Thoracic aorta (tissue), 2 donors: ENCODE results near the gene PIK3C2G. TPM values are rescaled to one million over a fixed set of nuclear protein-coding genes. Genes with fewer than 3 reads are reported as not detected.

Experiments used
- ATAC-seq: fragments of 150-250 bp; one replicate; pipeline ENCODE4 v1.8.0; 2017; ENCODE audit warnings: low read depth; ENCODE audit not compliant: insufficient number of reproducible peaks, low FRiP score
- DNase-seq: peaks from one replicate; pipeline ENCODE4 v3.0.0-alpha.2; 2020; ENCODE audit warnings: low spot score
- H3K27ac ChIP-seq, 2 donors: fragments of 200-600 bp; sonication (generic); 1 replicate in 1 of 2; 2 replicates in 1 of 2; pipeline ENCODE4 v1.5.1; 2016; ENCODE audit warnings: mild to moderate bottlenecking in 2 of 2, moderate library complexity in 2 of 2
- H3K27me3 ChIP-seq: fragments of 200-600 bp; sonication (generic); replicated peaks from 2 replicates; pipeline ENCODE4 v1.6.0; 2016; ENCODE audit warnings: mild to moderate bottlenecking; ENCODE audit not compliant: insufficient read depth
- H3K36me3 ChIP-seq: fragments of 200-600 bp; sonication (generic); one replicate; pipeline ENCODE4 v1.5.1; 2016
- H3K4me1 ChIP-seq, 2 donors: fragments of 200-600 bp; sonication (generic); 1 replicate in 1 of 2; 2 replicates in 1 of 2; pipeline versions ENCODE4 v1.5.1 to v1.6.0; 2016; ENCODE audit warnings: low read depth in 2 of 2, mild to moderate bottlenecking in 1 of 2; ENCODE audit not compliant: control insufficient read depth in 1 of 2
- H3K4me3 ChIP-seq: fragments of 200-600 bp; sonication (generic); 2 replicates; pipeline ENCODE4 v1.5.1; 2016; ENCODE audit warnings: mild to moderate bottlenecking
- H3K9me3 ChIP-seq: fragments of 200-600 bp; sonication (generic); 2 replicates; pipeline ENCODE4 v1.5.1; 2016
- total RNA-seq, 2 donors: library from RNA; depleted of rRNA; stranded (reverse); fragments of >200 nt; gene quantifications; one replicate each; pipeline versions ENCODE4 v1.1.0 to v1.2.3, GENCODE V29; 2016
- TF ChIP-seq, protein P1 (sequence below): fragments of 200-600 bp; sonication (generic); IDR thresholded peaks from one replicate; pipeline ENCODE4 v1.5.1; 2019; ENCODE audit warnings: antibody characterized with exemption

PIK3C2G gene
- total RNA-seq, 2 donors from 2014 or later: not detected

GRCh38 chr12:18285161-18285560 is 23.8 kb downstream of the PIK3C2G start:
- H3K4me3 ChIP-seq: no peak overlapping the region
- no peaks in the 10 kb centered on the region for H3K4me1 ChIP-seq
- H3K9me3 ChIP-seq: no peaks in the 10 kb centered on the region
- H3K36me3 ChIP-seq: no peaks in the 10 kb centered on the region
- no peak overlapping the region for H3K27ac ChIP-seq
- no peak for DNase-seq
- TF ChIP-seq, protein P1, sequence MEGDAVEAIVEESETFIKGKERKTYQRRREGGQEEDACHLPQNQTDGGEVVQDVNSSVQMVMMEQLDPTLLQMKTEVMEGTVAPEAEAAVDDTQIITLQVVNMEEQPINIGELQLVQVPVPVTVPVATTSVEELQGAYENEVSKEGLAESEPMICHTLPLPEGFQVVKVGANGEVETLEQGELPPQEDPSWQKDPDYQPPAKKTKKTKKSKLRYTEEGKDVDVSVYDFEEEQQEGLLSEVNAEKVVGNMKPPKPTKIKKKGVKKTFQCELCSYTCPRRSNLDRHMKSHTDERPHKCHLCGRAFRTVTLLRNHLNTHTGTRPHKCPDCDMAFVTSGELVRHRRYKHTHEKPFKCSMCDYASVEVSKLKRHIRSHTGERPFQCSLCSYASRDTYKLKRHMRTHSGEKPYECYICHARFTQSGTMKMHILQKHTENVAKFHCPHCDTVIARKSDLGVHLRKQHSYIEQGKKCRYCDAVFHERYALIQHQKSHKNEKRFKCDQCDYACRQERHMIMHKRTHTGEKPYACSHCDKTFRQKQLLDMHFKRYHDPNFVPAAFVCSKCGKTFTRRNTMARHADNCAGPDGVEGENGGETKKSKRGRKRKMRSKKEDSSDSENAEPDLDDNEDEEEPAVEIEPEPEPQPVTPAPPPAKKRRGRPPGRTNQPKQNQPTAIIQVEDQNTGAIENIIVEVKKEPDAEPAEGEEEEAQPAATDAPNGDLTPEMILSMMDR: no peak
- no peaks in the 10 kb centered on the region for H3K27me3 ChIP-seq
- no peak for ATAC-seq

GRCh38 chr12:18290386-18290785 is 29.1 kb downstream of the PIK3C2G start:
- TF ChIP-seq, protein P1: no peak
- H3K4me3 ChIP-seq: no peak overlapping the region
- no peaks in the 10 kb centered on the region for H3K4me1 ChIP-seq
- H3K27ac ChIP-seq: no peak overlapping the region
- ATAC-seq (no peak), DNase-seq (no peak)
- no peaks in the 10 kb centered on the region for H3K36me3 ChIP-seq
- H3K27me3 ChIP-seq: no peaks in the 10 kb centered on the region
- no peaks in the 10 kb centered on the region for H3K9me3 ChIP-seq

GRCh38 chr12:18294889-18295288 is 33.6 kb downstream of the PIK3C2G start:
- Histone ChIP-seq H3K4me1 (no peaks in the 10 kb centered on the region), H3K9me3 (no peaks in the 10 kb centered on the region), H3K4me3 (no peak overlapping the region), H3K36me3 (no peaks in the 10 kb centered on the region), H3K27ac (no peak overlapping the region), H3K27me3 (no peaks in the 10 kb centered on the region)
- TF ChIP-seq, protein P1: no peak
- ATAC-seq (no peak), DNase-seq (no peak)

- no peaks in the 10 kb centered on the region for H3K36me3 ChIP-seq
- H3K27ac ChIP-seq: no peak overlapping the region
- ATAC-seq (no peak), DNase-seq (no peak)
- H3K9me3 ChIP-seq: peaks cover 10% of the 10 kb centered on the region
- no peaks in the 10 kb centered on the region for H3K4me1 ChIP-seq
- TF ChIP-seq, protein P1: no peak
- no peaks in the 10 kb centered on the region for H3K27me3 ChIP-seq
- peak overlapping the region; percentile 49 for H3K4me3 ChIP-seq
Measured at GRCh38 chr12:18296201-18296908, 35.0 kb downstream of the PIK3C2G start.

GRCh38 chr12:18296909-18297280 is 35.6 kb downstream of the PIK3C2G start:
- DNase-seq: no peak
- H3K27me3 ChIP-seq: no peaks in the 10 kb centered on the region
- no peaks in the 10 kb centered on the region for H3K4me1 ChIP-seq
- peak overlapping the region; percentile 49 for H3K4me3 ChIP-seq
- TF ChIP-seq, protein P1: no peak
- no peak for ATAC-seq
- H3K36me3 ChIP-seq: no peaks in the 10 kb centered on the region
- peaks cover 11% of the 10 kb centered on the region for H3K9me3 ChIP-seq
- H3K27ac ChIP-seq: no peak overlapping the region
